ENCODE data around the gene KCNH4.

KCNH4 gene

GRCh38 chr17:42116705-42117396, 64.1 kb downstream of the KCNH4 start:
- DNase-seq: peak; percentile 63

- no peak for DNase-seq
Measured at GRCh38 chr17:42114118-42114517, 66.8 kb downstream of the KCNH4 start.

- no peak for DNase-seq
Measured at GRCh38 chr17:42113293-42114069, 67.5 kb downstream of the KCNH4 start.

- DNase-seq: no peak
Measured at GRCh38 chr17:42112552-42113176, 68.3 kb downstream of the KCNH4 start, which contains the start of gene DHX58. Gene DHX58, minus strand, starts transcription at chr17:42112714. Its CDS starts 822 bp downstream, at chr17:42111892.

GRCh38 chr17:42111871-42112551, 68.9 kb downstream of the KCNH4 start:
- DNase-seq: no peak

GRCh38 chr17:42111265-42111636, 69.7 kb downstream of the KCNH4 start:
- DNase-seq: no peak

GRCh38 chr17:42110301-42111264, 70.4 kb downstream of the KCNH4 start:
- DNase-seq: no peak

- DNase-seq: no peak
Measured at GRCh38 chr17:42109086-42109485, 71.9 kb downstream of the KCNH4 start.

GRCh38 chr17:42107597-42108576, 73.1 kb downstream of the KCNH4 start:
- peak; percentile 86 for DNase-seq

GRCh38 chr17:42107124-42107523, 73.8 kb downstream of the KCNH4 start:
- no peak for DNase-seq

All from COR-L47 (cell line).